Left lung (tissue), 10 donors: ENCODE results near the gene IZUMO4. TPM values are rescaled to one million over a fixed set of nuclear protein-coding genes. Genes with fewer than 3 reads are reported as not detected.

Experiments used
- ATAC-seq: fragments of 200-7000 bp; cut with Tn5 transposase; one replicate; pipeline ENCODE4 v1.9.1; 2020; ENCODE audit warnings: moderate library complexity
- DNase-seq, 4 donors: peaks; one replicate each; pipeline ENCODE4 v3.0.0-alpha.2; 2013 to 2020
- H3K27ac ChIP-seq, 2 donors: fragments of 200-600 bp; sonication (generic) in 1 of 2; one replicate each; pipeline versions ENCODE4 v1.5.0 to v1.8.0; 2020 to 2021
- H3K27me3 ChIP-seq, 2 donors: fragments of 200-600 bp; sonication (generic) in 1 of 2; one replicate each; pipeline versions ENCODE4 v1.5.0 to v1.8.0; 2020 to 2021
- H3K36me3 ChIP-seq, 2 donors: fragments of 200-600 bp; sonication (generic) in 1 of 2; one replicate each; pipeline versions ENCODE4 v1.5.0 to v1.8.0; 2020 to 2021
- H3K4me1 ChIP-seq, 2 donors: fragments of 200-600 bp; one replicate each; pipeline ENCODE4 v1.8.0; 2021
- H3K4me3 ChIP-seq, 2 donors: fragments of 200-600 bp; sonication (generic) in 1 of 2; one replicate each; pipeline versions ENCODE4 v1.5.0 to v1.8.0; 2020 to 2021; ENCODE audit warnings: mild to moderate bottlenecking in 1 of 2
- H3K9me3 ChIP-seq, 2 donors: fragments of 200-600 bp; sonication (generic) in 1 of 2; one replicate each; pipeline versions ENCODE4 v1.5.0 to v1.8.0; 2020 to 2021
- intact Hi-C, 2 donors: fragments of 100-400 bp; cut with DNase I; formaldehyde crosslinking; loops; one replicate each; pipeline versions ENCODE4 v1.11.2 to v1.14.2; 2022
- polyA plus RNA-seq, 6 donors: library from polyadenylated mRNA; unstranded; fragments of 120-200 nt; gene quantifications; one replicate each; pipeline ENCODE4 v1.2.1, GENCODE V29; 2013; ENCODE audit not compliant: insufficient read length in 6 of 6
- total RNA-seq, 2 donors: library from RNA; stranded (reverse); fragmentation: NEBNext Ultra II Directional; extraction: Animal tissue kit (Norgen Biotek cat#: 25700); gene quantifications; one replicate each; pipeline ENCODE4 v1.2.1, GENCODE V29; 2021
- TF ChIP-seq, protein P1 (sequence below), 2 donors: fragments of 200-600 bp; sonication (generic) in 1 of 2; IDR thresholded peaks; one replicate each; pipeline versions ENCODE4 v1.5.0 to v1.8.0; 2021; ENCODE audit warnings: antibody characterized with exemption in 2 of 2
- donor health status: DM: no; HTN: yes; CAD: no.
- donor health status: DM: no; HTN: no; CAD: no.

IZUMO4 gene
- total and polyA plus RNA-seq, 8 donors = 2.6 to 8.5 (median 5.9) TPM

GRCh38 chr19:2060884-2061494, 35.7 kb upstream of the IZUMO4 start:
- TF ChIP-seq, protein P1, sequence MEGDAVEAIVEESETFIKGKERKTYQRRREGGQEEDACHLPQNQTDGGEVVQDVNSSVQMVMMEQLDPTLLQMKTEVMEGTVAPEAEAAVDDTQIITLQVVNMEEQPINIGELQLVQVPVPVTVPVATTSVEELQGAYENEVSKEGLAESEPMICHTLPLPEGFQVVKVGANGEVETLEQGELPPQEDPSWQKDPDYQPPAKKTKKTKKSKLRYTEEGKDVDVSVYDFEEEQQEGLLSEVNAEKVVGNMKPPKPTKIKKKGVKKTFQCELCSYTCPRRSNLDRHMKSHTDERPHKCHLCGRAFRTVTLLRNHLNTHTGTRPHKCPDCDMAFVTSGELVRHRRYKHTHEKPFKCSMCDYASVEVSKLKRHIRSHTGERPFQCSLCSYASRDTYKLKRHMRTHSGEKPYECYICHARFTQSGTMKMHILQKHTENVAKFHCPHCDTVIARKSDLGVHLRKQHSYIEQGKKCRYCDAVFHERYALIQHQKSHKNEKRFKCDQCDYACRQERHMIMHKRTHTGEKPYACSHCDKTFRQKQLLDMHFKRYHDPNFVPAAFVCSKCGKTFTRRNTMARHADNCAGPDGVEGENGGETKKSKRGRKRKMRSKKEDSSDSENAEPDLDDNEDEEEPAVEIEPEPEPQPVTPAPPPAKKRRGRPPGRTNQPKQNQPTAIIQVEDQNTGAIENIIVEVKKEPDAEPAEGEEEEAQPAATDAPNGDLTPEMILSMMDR (IDR thresholded peaks at IDR 0.05) = no peak
- ATAC-seq (peak; percentile 44), DNase-seq (peak in 2 of 4 donors; percentile 80 to 90)
- H3K4me1 ChIP-seq = peaks cover 38 to 68% of the 10 kb centered on the region in 2 donors
- no peaks in the 10 kb centered on the region for H3K36me3 ChIP-seq
- no peaks in the 10 kb centered on the region for H3K9me3 ChIP-seq
- intact Hi-C loops = no loop called here
- H3K27me3 ChIP-seq = no peaks in the 10 kb centered on the region
- peak overlapping the region; percentile 46 to 74 for H3K4me3 ChIP-seq
- H3K27ac ChIP-seq = peak overlapping the region; percentile 99 to 100

GRCh38 chr19:2061495-2062388, 35.0 kb upstream of the IZUMO4 start:
- peak overlapping the region; percentile 46 to 74 for H3K4me3 ChIP-seq
- H3K36me3 ChIP-seq = no peaks in the 10 kb centered on the region
- peaks cover 33 to 63% of the 10 kb centered on the region in 2 donors for H3K4me1 ChIP-seq
- TF ChIP-seq, protein P1 (IDR thresholded peaks at IDR 0.05) = peak in 1 of 2 donors; percentile 7
- ATAC-seq (peak; percentile 87), DNase-seq (peak; percentile 99)
- intact Hi-C loops = no loop called here
- H3K9me3 ChIP-seq = no peaks in the 10 kb centered on the region
- H3K27ac ChIP-seq = peak overlapping the region; percentile 99 to 100
- no peaks in the 10 kb centered on the region for H3K27me3 ChIP-seq

DNA sequence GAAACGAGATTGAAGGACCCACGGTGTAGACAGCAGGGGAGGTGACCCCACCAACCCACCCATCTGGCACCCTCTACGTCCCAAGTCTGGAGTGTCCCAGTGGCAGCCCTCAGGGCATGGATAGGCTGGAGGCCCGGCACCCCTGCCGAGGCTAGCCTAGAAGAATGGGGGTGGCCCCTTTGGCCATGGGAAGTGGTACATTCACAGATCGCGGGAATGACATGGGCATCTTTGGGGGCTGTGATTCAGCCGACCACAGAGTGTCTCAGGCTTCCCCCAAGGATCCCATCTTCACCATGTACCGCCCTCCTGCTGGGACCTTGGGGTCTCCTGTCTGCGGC, 34.4 kb upstream of the IZUMO4 start:
- H3K9me3 ChIP-seq = no peaks in the 10 kb centered on the region
- peaks cover 33 to 57% of the 10 kb centered on the region in 2 donors for H3K4me1 ChIP-seq
- DNase-seq (no peak), ATAC-seq (no peak)
- intact Hi-C loops = no loop called here
- TF ChIP-seq, protein P1 (IDR thresholded peaks at IDR 0.05) = no peak
- peak overlapping the region; percentile 99 to 100 for H3K27ac ChIP-seq
- no peaks in the 10 kb centered on the region for H3K36me3 ChIP-seq
- no peaks in the 10 kb centered on the region for H3K27me3 ChIP-seq
- peak overlapping the region in 1 of 2 donors; percentile 74 for H3K4me3 ChIP-seq

DNA sequence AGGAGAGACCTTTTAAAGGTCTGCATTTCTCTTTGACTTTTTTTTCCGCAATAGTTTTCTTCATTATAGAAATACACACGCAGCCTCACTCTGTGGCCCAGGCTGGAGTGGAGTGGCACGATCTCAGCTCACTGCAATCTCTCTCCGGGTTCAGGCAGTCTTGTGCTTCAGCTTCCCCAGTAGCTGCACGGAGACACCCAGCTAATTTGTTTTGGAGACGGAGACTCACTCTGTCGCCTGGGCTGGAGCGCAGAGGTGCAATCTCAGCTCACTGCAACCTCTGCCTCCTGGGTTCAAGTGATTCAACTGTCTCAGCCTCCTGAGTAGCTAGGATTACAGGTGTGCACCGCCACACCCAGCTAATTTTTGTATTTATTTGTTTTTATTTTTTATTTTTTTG, 33.9 kb upstream of the IZUMO4 start:
- Histone ChIP-seq H3K4me1 (peaks cover 33 to 53% of the 10 kb centered on the region in 2 donors), H3K9me3 (no peaks in the 10 kb centered on the region), H3K36me3 (no peaks in the 10 kb centered on the region), H3K4me3 (no peak overlapping the region), H3K27ac (no peak overlapping the region), H3K27me3 (no peaks in the 10 kb centered on the region)
- TF ChIP-seq, protein P1 (IDR thresholded peaks at IDR 0.05) = no peak
- no peak for DNase-seq
- ATAC-seq = no peak
- intact Hi-C loops = no loop called here

- intact Hi-C loops = no loop called here
- ATAC-seq = no peak
- no peaks in the 10 kb centered on the region for H3K36me3 ChIP-seq
- peaks cover 33 to 42% of the 10 kb centered on the region in 2 donors for H3K4me1 ChIP-seq
- H3K27ac ChIP-seq = no peak overlapping the region
- DNase-seq = no peak
- no peaks in the 10 kb centered on the region for H3K9me3 ChIP-seq
- H3K27me3 ChIP-seq = no peaks in the 10 kb centered on the region
- no peak overlapping the region for H3K4me3 ChIP-seq
- TF ChIP-seq, protein P1 (IDR thresholded peaks at IDR 0.05) = no peak
Observed at GRCh38 chr19:2063824-2064223, 32.9 kb upstream of the IZUMO4 start.
